ENCODE measurements around the gene SMTNL2.
A peak's percentile ranks its signal among the peaks of the same experiment; 100 is the strongest.
"Not testable (repeated sequence)": the region's sequence is repeated elsewhere in the genome, so short reads cannot be mapped to it uniquely, and the experiment has no call there.

Gene SMTNL2

DNA sequence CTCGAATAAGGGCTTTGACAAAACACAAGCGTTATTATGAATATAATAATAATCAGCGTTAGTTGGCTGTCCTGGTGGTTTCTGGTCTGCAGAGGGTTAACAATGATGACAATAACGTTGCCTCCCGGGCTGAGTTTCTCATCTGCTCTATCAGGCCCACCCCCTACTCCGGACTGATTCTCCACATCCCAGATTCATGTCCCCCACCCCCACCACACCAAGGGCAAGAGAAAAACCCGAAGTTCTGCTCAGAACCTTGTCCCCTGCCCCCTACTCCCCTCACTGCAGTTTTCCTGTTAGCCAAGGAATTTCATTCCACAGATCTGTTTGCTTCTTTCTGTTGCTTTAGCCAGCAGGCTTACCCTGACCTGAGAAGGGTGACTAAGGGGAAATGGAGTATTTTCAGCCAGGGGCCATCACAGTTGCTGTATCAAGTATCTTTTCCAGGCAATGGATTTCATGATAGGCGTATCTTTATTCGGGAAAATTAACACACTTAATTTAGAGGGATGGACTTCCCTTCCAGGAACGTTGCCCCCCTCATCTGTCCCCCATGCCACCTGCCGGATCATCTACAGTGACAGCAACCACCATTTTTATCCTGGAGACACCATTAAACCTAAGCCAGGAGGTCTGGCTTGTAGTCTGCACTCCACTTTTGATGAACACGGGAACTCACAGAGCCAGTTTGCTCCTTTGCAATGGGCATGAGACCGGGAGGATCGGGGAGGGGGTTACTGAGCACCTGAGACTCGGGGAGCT, 33.4 kb downstream of the SMTNL2 start:
- peaks cover 4% of the 10 kb centered on the region for H3K36me3 Mint-ChIP-seq (ENCODE audit: low read depth)
- no peaks in the 10 kb centered on the region for H3K9me3 Mint-ChIP-seq
- H3K4me3 Mint-ChIP-seq, result no peak overlapping the region
- no peak for DNase-seq
- H3K27me3 Mint-ChIP-seq (ENCODE audit: low read depth, poor library complexity), result peaks cover 3% of the 10 kb centered on the region
- H3K4me1 Mint-ChIP-seq, result peaks cover 24% of the 10 kb centered on the region
- peak overlapping the region; percentile 16 for H3K27ac Mint-ChIP-seq
- TF ChIP-seq CTCF (IDR thresholded peaks at IDR 0.05), result no peak

GRCh38 chr17:4620531-4621101, 36.3 kb downstream of the SMTNL2 start:
- H3K4me1 Mint-ChIP-seq, result peaks cover 39% of the 10 kb centered on the region
- peaks cover 4% of the 10 kb centered on the region for H3K36me3 Mint-ChIP-seq (ENCODE audit: low read depth)
- H3K27me3 Mint-ChIP-seq (ENCODE audit: low read depth, poor library complexity), result peaks cover 3% of the 10 kb centered on the region

GRCh38 chr17:4622375-4622774, 38.0 kb downstream of the SMTNL2 start:
- peaks cover 44% of the 10 kb centered on the region for H3K4me1 Mint-ChIP-seq
- H3K9me3 Mint-ChIP-seq, result peaks cover 3% of the 10 kb centered on the region
- TF ChIP-seq CTCF (IDR thresholded peaks at IDR 0.05), result no peak
- H3K27me3 Mint-ChIP-seq (ENCODE audit: low read depth, poor library complexity), result peaks cover 3% of the 10 kb centered on the region
- H3K4me3 Mint-ChIP-seq, result no peak overlapping the region
- no peak overlapping the region for H3K27ac Mint-ChIP-seq
- no peak for DNase-seq
- H3K36me3 Mint-ChIP-seq (ENCODE audit: low read depth), result peaks cover 4% of the 10 kb centered on the region

More at GRCh38 chr17:4620531-4621101, 36.3 kb downstream of the SMTNL2 start:
- DNase-seq, result no peak
- Mint-ChIP-seq H3K4me3 (no peak overlapping the region), H3K9me3 (peaks cover 3% of the 10 kb centered on the region), H3K27ac (no peak overlapping the region)
- no peak for TF ChIP-seq CTCF (IDR thresholded peaks at IDR 0.05)

- no peaks in the 10 kb centered on the region for H3K36me3 Mint-ChIP-seq (ENCODE audit: low read depth)
- peaks cover 3% of the 10 kb centered on the region for H3K27me3 Mint-ChIP-seq (ENCODE audit: low read depth, poor library complexity)
- H3K4me3 Mint-ChIP-seq, result no peak overlapping the region
- no peak for TF ChIP-seq CTCF (IDR thresholded peaks at IDR 0.05)
- DNase-seq, result no peak
- peaks cover 37% of the 10 kb centered on the region for H3K4me1 Mint-ChIP-seq
- no peak overlapping the region for H3K27ac Mint-ChIP-seq
- H3K9me3 Mint-ChIP-seq, result peaks cover 3% of the 10 kb centered on the region
Measured at GRCh38 chr17:4623249-4623648, 38.9 kb downstream of the SMTNL2 start.

GRCh38 chr17:4624451-4624911, 40.2 kb downstream of the SMTNL2 start:
- not testable (repeated sequence) for H3K4me3 Mint-ChIP-seq; H3K9me3 Mint-ChIP-seq; DNase-seq; H3K27ac Mint-ChIP-seq; H3K36me3 Mint-ChIP-seq (ENCODE audit: low read depth); H3K27me3 Mint-ChIP-seq (ENCODE audit: low read depth, poor library complexity)
- H3K4me1 Mint-ChIP-seq, result peaks cover 37% of the 10 kb centered on the region

- H3K4me1 Mint-ChIP-seq, result peaks cover 37% of the 10 kb centered on the region
- no peak for TF ChIP-seq CTCF (IDR thresholded peaks at IDR 0.05)
- H3K36me3 Mint-ChIP-seq (ENCODE audit: low read depth), result no peaks in the 10 kb centered on the region
- H3K4me3 Mint-ChIP-seq, result peak overlapping the region; percentile 14
- DNase-seq, result no peak
- peak overlapping the region; percentile 97 for H3K27ac Mint-ChIP-seq
- H3K9me3 Mint-ChIP-seq, result peaks cover 3% of the 10 kb centered on the region
- H3K27me3 Mint-ChIP-seq (ENCODE audit: low read depth, poor library complexity), result peaks cover 7% of the 10 kb centered on the region
Measured at GRCh38 chr17:4625181-4625617, 40.9 kb downstream of the SMTNL2 start.
